DMS53 (cell line): ENCODE measurements around the gene COL9A3.

Experiments
- DNase-seq: peaks from one replicate; lab custom pipeline; 2025; lab: John Stamatoyannopoulos, UW

COL9A3 gene

DNA sequence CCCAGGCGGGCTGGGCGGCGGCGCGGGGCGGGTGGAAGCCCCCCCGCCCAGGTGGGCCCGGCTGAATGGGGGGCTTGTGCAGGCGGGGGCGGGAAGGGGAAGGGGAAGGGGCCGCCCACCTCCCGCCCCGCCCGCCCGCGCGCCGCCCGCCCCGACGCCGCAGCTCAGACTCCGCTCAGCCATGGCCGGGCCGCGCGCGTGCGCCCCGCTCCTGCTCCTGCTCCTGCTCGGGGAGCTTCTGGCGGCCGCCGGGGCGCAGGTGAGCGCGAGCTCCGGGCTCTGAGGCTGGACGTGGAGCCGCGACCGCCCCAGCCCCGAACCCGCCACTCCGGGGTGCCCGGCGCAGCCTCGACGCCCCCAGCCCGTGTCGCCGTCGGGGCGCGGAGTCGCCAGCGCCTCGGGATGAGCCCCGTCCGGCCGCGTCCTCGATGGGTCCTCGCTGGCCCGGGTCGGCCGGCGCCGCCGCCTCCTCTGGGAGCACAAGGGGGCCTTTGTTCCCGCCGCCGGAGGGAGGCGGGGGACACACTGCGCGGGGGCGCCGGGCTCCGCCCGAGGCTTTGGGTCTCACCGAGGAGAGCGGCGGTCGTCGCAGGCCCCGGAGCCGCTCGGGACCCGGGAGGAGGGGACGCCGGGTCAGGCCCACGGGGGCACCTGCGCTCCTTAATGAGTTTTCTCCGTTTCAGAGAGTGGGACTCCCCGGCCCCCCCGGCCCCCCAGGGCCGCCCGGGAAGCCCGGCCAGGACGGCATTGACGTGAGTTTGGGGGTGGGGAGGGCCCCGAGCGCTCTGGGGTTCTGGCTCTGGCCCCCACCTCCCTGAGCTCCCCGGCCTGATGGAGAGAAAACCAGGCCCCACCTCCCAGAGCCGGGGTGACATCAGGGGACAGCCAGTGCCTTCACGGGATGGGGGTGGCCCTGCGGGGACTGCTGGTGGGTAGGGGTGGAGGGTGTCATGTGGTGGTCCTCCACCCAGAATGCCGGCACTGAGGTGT lies at the start of gene COL9A3:
Gene COL9A3, plus strand, starts transcription at position 167 of the 990 bp plus-strand sequence. Its CDS starts 15 bp downstream, at position 182.
- peak; percentile 41 for DNase-seq

DNA sequence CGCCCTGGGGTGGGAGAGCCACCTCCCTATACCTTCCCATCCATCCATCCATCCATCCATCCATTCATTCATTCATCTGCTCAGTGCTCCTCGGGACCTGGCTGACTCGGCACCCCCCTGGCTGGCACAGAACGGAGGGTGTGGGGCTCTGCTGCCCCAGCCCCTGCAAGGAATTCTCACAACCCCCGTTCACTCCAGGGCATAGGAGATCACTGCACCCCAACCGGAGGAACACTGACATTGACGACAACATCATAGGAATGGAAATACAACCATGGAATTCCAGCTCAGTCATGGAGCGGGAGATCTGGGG lies 48.7 kb upstream of the COL9A3 start:
- no peak for DNase-seq

- DNase-seq: no peak
Observed at GRCh38 chr20:62768551-62769287, 48.1 kb upstream of the COL9A3 start.

GRCh38 chr20:62769346-62770071 lies 47.3 kb upstream of the COL9A3 start:
- no peak for DNase-seq

GRCh38 chr20:62770111-62770910 lies 46.5 kb upstream of the COL9A3 start:
- DNase-seq: no peak

DNA sequence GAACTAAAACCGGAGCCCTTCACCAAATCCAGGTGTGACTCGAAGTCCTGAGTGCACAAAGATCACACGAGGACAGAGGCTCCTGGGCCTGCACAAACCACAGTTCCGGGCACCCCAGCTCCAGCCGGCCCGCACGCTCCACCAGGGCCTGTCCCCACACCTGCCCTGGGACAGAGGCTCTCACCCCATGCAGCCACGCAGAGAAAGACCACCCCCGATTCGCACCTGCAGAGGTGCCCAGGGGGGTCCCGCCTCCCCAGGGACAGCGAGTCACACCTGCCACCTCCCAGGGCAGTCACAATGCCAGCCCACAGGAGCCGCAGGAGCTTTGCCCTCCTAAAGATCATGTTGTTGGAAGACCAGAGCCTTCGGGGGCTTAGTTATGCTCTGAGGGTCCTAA lies 45.9 kb upstream of the COL9A3 start:
- DNase-seq: no peak

DNA sequence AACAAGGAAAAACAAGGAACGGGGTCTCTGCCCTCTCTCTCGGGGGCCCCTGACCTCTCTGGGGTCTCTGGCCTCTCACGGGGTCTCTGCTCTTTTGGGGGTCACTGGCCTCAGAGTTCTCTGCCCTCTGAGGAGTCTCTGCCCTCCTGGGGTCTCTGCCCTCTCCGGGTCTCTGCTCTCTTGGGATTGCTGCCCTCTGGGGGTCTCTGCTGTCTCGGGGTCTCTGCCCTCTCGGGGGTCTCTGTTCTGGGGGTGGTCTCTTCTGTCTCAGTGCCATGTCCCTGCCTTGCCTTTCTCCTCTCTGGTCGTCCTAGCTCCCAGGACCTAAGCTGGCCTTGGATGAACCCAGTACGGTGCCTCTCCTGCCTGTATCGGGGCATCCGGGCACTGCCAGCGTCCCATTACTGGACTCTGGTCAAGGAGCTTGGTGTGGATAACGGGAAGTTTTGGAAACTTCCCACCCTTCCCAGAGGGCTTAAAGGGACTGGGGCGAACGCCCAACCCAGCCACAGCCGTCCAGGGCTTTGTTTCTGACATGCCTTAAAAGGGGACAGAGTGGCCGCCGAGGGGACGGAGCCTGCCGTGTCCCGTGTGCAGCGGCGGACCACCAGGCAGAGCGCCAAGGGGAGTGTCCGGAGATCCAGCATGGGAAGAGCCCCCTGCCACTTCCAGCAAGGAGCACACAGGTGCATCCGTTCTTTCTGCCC lies 45.3 kb upstream of the COL9A3 start:
- no peak for DNase-seq

- no peak for DNase-seq
Observed at GRCh38 chr20:62772103-62772611, 44.7 kb upstream of the COL9A3 start.

DNA sequence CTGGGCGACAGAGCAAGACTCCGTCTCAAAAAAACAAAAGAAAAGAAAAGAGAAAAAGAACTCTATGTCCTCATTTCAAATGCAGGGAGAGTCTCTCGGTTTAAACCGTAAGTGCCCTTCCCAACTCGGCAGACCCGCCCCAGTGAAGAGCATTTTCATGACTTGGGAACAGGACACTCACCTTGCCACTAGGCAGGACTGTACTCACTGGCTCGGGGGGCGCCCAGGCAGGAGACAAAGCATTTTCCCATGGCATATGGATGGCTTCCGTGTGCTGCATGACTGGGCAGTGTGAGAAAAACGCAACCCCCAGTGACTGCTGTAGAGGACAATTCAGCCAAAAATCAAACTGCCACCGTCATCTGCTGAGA lies 44.2 kb upstream of the COL9A3 start:
- no peak for DNase-seq

- no peak for DNase-seq
Observed at GRCh38 chr20:62772990-62773844, 43.6 kb upstream of the COL9A3 start.

DNA sequence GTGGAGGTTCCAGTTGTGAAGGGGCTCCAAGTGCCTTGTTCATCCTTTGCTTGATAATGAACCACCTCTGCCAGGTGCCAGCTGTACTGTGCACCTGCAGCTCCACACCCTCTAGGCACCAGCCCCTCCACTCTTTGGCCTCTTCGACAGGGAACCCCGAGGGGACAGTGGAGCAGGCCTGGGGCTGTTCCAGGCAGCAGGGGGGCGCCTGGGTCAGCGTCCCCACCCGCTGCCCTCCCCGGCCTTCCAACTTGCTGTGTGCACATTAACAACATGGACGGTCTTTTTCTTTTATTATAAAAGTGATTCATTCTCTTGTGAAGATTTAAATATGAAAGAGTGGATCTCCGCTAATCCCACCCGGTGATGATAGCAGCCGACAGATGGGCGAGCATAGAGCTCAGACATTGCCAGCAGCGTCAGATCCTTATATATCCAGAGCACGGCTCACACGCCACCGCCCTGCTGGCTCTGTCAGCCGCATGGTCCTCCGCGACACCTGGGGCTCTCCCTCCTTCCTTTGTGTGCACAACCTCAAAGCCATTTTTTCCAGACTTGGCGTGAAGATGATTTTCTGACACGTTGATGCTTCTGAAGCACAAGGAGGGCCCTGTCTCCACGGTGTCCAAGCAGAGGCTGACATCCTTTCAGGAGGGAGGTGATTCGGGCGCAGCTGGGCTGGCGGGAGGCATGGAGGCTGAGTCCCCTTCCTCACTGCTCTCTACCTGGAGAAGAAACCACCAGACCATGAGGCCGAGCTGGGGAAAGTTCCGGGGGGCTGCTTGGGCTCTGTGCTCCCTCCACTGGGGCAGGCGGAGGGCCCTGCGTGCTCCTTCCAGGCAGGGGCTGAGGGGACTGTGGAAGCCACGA lies 42.8 kb upstream of the COL9A3 start:
- DNase-seq: no peak

- no peak for DNase-seq
Observed at GRCh38 chr20:62774762-62775161, 42.1 kb upstream of the COL9A3 start.

DNA sequence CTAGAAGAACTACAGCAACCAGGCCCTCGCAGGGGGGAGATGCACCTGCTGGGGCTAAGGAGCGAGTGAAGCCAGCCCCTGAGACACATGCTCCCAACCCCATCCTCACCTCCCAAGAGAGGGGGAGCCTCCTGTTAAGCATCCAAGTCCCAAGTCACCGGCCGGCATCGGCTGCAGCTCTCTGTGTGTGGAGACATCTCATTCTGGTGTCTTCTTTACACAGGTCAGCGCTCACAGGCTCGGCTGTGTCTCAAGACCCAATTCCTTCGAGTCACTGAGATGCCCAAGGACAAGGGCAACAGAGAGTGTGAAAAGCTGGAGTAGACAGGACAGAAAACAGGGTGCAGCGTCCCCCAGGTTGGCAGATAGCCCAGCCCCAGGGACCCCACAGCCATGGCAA lies 41.6 kb upstream of the COL9A3 start:
- DNase-seq: no peak

DNA sequence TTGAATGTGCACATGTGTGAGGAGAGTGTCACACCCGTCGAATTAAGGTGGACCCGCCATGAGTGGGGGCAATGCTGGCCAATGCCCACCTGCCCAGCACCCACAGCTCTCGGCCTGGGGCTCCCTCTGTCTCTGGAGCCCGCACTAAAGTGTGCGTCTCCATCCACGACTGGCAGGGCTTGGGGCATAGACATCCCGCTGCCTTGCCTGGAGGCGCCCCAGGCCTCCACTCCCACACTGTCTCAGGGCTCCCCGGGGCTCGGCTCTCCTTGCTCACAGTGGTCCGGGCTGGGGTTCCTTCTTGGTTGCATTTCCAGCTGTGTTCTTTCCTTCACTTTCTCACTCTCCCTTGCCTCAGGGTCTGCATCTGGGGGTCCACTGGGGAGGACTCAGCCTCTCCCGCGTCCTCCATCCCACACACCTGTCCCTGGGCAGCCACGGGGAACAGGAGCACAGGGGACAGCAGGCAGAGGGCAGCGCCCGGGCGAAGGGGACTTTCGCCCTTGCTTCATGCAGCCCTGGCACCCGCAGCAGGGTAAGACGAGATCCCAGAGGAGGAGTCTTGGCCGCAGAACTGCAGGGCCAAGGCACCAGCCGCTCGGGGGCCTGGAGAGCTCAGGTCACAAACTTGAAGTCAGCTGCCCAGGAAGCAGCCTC lies 40.7 kb upstream of the COL9A3 start:
- no peak for DNase-seq

GRCh38 chr20:62776692-62777527 lies 39.9 kb upstream of the COL9A3 start:
- DNase-seq: peak; percentile 24

- no peak for DNase-seq
Observed at GRCh38 chr20:62777528-62777830, 39.4 kb upstream of the COL9A3 start.

DNA sequence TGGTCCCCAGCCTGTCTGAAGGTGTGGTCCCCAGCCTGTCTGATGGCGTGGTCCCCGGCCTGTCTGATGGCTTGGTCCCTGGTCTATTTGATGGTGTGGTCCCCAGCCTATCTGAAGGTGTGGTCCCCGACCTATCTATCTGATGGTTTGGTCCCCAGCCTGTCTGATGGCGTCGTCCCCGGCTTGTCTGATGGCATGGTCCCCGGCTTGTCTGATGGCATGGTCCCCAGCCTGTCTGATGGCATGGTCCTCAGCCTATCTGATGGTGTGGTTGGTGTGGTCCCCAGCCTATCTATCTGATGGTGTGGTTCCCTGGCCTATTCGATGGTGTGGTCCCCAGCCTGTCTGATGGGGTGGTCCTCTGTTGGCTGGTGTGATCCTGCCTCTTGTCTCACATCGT lies 38.8 kb upstream of the COL9A3 start:
- no peak for DNase-seq
